HEK293T (cell line): ENCODE data around the gene PPP1R13B.

ENCODE experiments used
- CTCF ChIA-PET: fragments of 350-600 bp; formaldehyde crosslinking; extraction: SDS; loops from one replicate; lab custom pipeline; 2021; ENCODE audit warnings: antibody characterized with exemption, inconsistent platforms; lab: Yijun Ruan, JAX
- POLR2A ChIA-PET: fragments of 350-600 bp; formaldehyde crosslinking; extraction: SDS; loops from one replicate; lab custom pipeline; 2020; ENCODE audit warnings: antibody characterized with exemption, inconsistent platforms; lab: Yijun Ruan, JAX
- DNase-seq: peaks from one replicate; pipeline ENCODE4 v3.0.0; 2012; ENCODE audit warnings: mixed read lengths; ENCODE audit errors: extremely low spot score
- ARNT ChIP-seq: fragments of 450-650 bp; IDR thresholded peaks from 2 replicates; pipeline ENCODE4 v1.6.1; 2017; ENCODE audit warnings: mild to moderate bottlenecking
- BHLHE40 ChIP-seq: fragments of 450-650 bp; IDR thresholded peaks from 2 replicates; pipeline ENCODE4 v1.6.1; 2016; ENCODE audit warnings: mild to moderate bottlenecking, moderate library complexity, borderline replicate concordance
- CTBP1 ChIP-seq: fragments of 450-650 bp; IDR thresholded peaks from 2 replicates; pipeline ENCODE4 v1.6.1; 2016; ENCODE audit warnings: borderline replicate concordance
- ELF4 ChIP-seq: fragments of 450-650 bp; IDR thresholded peaks from 2 replicates; pipeline ENCODE4 v1.6.1; 2017; ENCODE audit warnings: antibody characterized with exemption
- FOXA1 ChIP-seq: fragments of 450-650 bp; IDR thresholded peaks from 2 replicates; pipeline ENCODE4 v1.6.1; 2016; ENCODE audit warnings: mild to moderate bottlenecking
- FOXK2 ChIP-seq: fragments of 450-650 bp; IDR thresholded peaks from 2 replicates; pipeline ENCODE4 v1.6.1; 2016; ENCODE audit warnings: mild to moderate bottlenecking
- FOXM1 ChIP-seq: fragments of 450-650 bp; IDR thresholded peaks from 2 replicates; pipeline ENCODE4 v1.6.1; 2017; ENCODE audit warnings: mild to moderate bottlenecking, borderline replicate concordance
- HDGF ChIP-seq: fragments of 450-650 bp; IDR thresholded peaks from 2 replicates; pipeline ENCODE4 v1.6.1; 2017; ENCODE audit warnings: antibody characterized with exemption, borderline replicate concordance
- L3MBTL2 ChIP-seq: fragments of 450-650 bp; conservative IDR thresholded peaks from 2 replicates; pipeline ENCODE4 v1.6.1; 2016; ENCODE audit warnings: mild to moderate bottlenecking
- LEF1 ChIP-seq: fragments of 450-650 bp; IDR thresholded peaks from 2 replicates; pipeline ENCODE4 v1.6.1; 2017; ENCODE audit warnings: mild to moderate bottlenecking, borderline replicate concordance
- NFRKB ChIP-seq: fragments of 450-650 bp; IDR thresholded peaks from 2 replicates; pipeline ENCODE4 v1.6.1; 2016; ENCODE audit warnings: mild to moderate bottlenecking, moderate library complexity
- SP1 ChIP-seq: fragments of 450-650 bp; IDR thresholded peaks from 2 replicates; pipeline ENCODE4 v1.6.1; 2017
- SUZ12 ChIP-seq: fragments of 450-650 bp; IDR thresholded peaks from 2 replicates; pipeline ENCODE4 v1.6.1; 2016; ENCODE audit warnings: mild to moderate bottlenecking
- TARDBP ChIP-seq: fragments of 450-650 bp; IDR thresholded peaks from 2 replicates; pipeline ENCODE4 v1.6.1; 2016
- ZNF384 ChIP-seq: fragments of 450-650 bp; IDR thresholded peaks from 2 replicates; pipeline ENCODE4 v1.6.1; 2016
- TF ChIP-seq, protein P1 (sequence below): fragments of 450-650 bp; IDR thresholded peaks from 2 replicates; pipeline ENCODE4 v1.6.1; 2016

The PPP1R13B gene, protein sequence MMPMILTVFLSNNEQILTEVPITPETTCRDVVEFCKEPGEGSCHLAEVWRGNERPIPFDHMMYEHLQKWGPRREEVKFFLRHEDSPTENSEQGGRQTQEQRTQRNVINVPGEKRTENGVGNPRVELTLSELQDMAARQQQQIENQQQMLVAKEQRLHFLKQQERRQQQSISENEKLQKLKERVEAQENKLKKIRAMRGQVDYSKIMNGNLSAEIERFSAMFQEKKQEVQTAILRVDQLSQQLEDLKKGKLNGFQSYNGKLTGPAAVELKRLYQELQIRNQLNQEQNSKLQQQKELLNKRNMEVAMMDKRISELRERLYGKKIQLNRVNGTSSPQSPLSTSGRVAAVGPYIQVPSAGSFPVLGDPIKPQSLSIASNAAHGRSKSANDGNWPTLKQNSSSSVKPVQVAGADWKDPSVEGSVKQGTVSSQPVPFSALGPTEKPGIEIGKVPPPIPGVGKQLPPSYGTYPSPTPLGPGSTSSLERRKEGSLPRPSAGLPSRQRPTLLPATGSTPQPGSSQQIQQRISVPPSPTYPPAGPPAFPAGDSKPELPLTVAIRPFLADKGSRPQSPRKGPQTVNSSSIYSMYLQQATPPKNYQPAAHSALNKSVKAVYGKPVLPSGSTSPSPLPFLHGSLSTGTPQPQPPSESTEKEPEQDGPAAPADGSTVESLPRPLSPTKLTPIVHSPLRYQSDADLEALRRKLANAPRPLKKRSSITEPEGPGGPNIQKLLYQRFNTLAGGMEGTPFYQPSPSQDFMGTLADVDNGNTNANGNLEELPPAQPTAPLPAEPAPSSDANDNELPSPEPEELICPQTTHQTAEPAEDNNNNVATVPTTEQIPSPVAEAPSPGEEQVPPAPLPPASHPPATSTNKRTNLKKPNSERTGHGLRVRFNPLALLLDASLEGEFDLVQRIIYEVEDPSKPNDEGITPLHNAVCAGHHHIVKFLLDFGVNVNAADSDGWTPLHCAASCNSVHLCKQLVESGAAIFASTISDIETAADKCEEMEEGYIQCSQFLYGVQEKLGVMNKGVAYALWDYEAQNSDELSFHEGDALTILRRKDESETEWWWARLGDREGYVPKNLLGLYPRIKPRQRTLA

DNA sequence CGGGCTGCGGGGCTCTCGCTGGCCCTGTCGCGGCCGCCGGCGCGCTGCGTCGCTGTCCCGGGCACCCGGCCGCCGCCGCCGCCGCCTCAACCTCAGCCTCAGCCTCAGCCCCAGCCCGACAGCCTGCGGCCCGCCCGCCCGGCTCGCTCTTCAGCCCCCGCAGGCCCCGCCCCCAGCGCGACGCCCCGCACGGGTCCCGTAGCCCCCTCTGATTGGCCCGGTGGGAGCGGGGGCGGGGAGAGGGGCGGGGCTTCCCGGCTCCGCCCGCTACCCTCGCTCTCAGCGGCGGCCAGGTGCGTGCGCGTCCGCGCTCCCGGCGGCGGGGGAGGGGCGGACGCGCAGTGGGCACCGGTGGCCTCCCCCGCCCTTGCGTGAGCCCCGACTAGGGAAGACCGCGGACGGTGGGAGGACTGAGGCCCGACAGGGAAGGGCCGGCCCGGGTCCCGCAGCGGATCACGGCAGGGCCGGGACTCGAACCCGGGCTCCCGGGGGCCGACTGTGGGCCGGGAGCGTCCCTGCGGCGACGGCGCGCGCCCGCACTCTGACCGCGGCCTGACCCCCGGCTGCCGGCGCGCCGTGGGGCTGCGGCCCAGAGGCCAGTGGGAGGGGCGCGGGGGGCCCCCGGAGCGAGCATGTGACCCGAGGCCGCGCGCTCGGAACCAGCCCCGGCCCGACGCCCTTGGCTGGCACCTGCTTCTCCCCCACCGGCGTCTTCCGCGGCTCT lies at the start of gene PPP1R13B:
Gene PPP1R13B, minus strand, starts transcription at position 125 of the 724 bp plus-strand sequence. CDS start 268 bp downstream, outside the sequence.
- ChIA-PET POLR2A (no interaction called here), CTCF (no interaction called here)
- DNase-seq, result peak; percentile 98
- TF ChIP-seq SUZ12 (no peak), BHLHE40 (no peak), NFRKB (no peak), L3MBTL2 (no peak), TARDBP (no peak), FOXK2 (no peak), SP1 (no peak), CTBP1 (no peak), ARNT (no peak), FOXM1 (0 out of 2 replicates have a peak, but pooled peaks have one; percentile 17), ELF4 (no peak), LEF1 (peak; percentile 71; the same call in 1 of the 2 replicates)
- TF ChIP-seq, protein P1, sequence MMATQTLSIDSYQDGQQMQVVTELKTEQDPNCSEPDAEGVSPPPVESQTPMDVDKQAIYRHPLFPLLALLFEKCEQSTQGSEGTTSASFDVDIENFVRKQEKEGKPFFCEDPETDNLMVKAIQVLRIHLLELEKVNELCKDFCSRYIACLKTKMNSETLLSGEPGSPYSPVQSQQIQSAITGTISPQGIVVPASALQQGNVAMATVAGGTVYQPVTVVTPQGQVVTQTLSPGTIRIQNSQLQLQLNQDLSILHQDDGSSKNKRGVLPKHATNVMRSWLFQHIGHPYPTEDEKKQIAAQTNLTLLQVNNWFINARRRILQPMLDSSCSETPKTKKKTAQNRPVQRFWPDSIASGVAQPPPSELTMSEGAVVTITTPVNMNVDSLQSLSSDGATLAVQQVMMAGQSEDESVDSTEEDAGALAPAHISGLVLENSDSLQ, result no peak

DNA sequence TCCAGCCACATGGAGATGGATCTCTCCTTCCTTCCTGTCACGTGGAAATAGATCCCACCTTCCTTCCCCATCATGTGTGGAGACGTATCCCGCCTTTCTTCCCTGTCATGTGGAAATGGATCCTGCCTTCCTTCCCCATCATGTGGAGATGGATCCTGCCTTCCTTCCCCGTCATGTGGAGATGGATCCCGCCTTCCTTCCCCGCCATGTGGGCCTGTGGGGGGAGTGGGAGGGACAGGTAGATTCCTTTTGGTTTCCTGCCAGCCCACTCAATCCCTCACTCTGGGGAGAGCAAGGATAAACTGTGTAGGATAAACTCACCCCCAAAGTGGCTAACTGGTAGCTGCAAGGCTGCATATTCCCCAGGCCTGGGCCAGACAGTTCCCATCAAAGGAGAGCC lies 49.2 kb upstream of the PPP1R13B start:
- CTCF ChIA-PET, result interaction anchor here (1.0 kb wide), 1 partner anchor 85 kb away, joined by 3 read pairs; no protein-coding TSS in a partner anchor
- POLR2A ChIA-PET, result no interaction called here
- no peak for DNase-seq
- TF ChIP-seq FOXM1 (no peak), LEF1 (no peak), BHLHE40 (no peak), SP1 (no peak), ZNF384 (no peak), FOXK2 (no peak), NFRKB (no peak), ARNT (no peak), FOXA1 (no peak)

DNA sequence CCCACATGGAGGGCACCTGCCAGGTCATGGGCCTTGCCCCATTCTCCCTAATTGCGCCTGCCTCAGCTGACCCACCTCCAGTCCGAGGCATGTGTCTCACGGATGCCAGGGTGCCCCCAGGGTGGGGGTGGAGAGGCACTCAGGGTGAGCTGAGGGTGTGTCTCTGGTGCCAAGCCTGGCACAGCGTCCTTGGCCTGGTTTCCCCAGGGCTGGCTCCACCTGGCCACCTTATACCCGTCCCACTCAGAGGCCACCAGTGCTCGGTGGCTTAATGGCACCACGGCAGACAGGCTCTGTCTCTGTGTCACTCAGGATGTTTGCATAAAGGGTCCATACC lies 47.3 kb upstream of the PPP1R13B start:
- POLR2A ChIA-PET, result no interaction called here
- CTCF ChIA-PET, result no interaction called here
- TF ChIP-seq, protein P1, result no peak
- no peak for TF ChIP-seq L3MBTL2
- TF ChIP-seq TARDBP, result no peak
- no peak for TF ChIP-seq ELF4
- TF ChIP-seq FOXK2, result no peak
- no peak for TF ChIP-seq SP1
- no peak for TF ChIP-seq ARNT
- no peak for TF ChIP-seq BHLHE40
- no peak for TF ChIP-seq FOXM1
- no peak for TF ChIP-seq FOXA1
- no peak for TF ChIP-seq ZNF384
- TF ChIP-seq LEF1, result no peak
- no peak for TF ChIP-seq CTBP1
- TF ChIP-seq NFRKB, result no peak
- no peak for TF ChIP-seq HDGF
- TF ChIP-seq SUZ12, result no peak
- no peak for DNase-seq

DNA sequence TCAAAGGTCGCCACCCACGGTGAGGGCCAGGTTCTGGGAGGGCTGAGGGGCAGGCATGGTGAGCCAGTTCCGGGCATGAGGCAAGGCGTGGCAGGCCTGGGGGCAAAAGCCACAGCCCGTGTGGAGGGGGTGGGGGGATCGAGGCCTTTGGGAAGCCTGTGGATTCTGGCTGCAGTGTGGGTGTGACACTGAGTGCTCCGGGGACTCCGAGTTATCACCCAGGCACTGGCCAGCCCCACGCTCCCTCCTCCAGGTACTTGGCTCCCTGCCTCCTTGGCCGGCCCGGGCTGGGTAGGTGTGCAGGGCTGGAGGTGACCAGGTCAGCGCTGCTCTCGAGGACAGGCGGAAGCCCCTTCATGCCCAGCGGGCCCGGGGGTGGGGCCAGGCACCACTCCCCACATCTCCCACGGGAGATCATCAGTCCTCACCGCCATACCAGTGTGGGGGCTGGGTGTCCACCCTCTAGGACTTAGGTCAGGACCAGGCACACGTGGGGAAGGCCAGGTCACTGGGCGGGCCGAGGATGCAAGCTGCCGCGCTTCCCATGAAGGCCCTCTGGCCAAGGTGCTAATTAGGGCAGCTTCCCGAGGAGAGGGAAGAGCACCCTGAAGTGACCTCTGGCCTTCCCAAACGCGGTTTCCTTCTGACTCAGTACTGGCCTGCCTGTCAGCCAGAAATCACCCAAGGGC lies 46.8 kb upstream of the PPP1R13B start:
- ChIA-PET CTCF (no interaction called here), POLR2A (no interaction called here)
- no peak for TF ChIP-seq LEF1
- TF ChIP-seq SP1, result no peak
- TF ChIP-seq SUZ12, result no peak
- TF ChIP-seq NFRKB, result no peak
- TF ChIP-seq TARDBP, result no peak
- TF ChIP-seq FOXA1, result no peak
- TF ChIP-seq L3MBTL2, result no peak
- TF ChIP-seq ARNT, result no peak
- no peak for TF ChIP-seq ZNF384
- no peak for TF ChIP-seq ELF4
- no peak for TF ChIP-seq CTBP1

DNA sequence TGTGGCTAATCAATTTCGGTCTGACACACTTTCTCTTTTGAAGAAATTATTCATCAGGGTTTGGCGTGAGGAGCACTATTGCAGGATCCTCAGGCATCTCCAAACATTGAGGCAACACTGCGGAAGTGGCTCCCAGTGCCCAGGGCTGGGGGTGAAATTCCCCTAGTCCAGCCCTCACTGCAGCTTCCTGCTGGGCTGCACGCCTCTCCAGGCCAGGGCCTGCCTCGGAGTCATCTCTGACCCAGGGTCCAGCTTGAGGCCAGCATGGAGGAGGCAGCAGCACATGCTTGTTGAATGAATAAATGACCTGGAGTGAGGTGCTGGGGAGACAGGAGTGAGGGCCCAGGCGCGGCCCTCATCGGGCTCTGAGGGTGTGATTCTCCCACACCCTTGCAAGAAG lies 44.9 kb upstream of the PPP1R13B start:
- DNase-seq, result no peak
- ChIA-PET CTCF (interaction anchor here (1.9 kb wide), 1 partner anchor 9 kb away, joined by 9 read pairs; no protein-coding TSS in a partner anchor), POLR2A (no interaction called here)
- TF ChIP-seq SP1 (no peak), L3MBTL2 (no peak), BHLHE40 (no peak), TARDBP (no peak), LEF1 (no peak), FOXM1 (no peak), CTBP1 (no peak), ARNT (no peak), FOXK2 (no peak), ELF4 (no peak)
- TF ChIP-seq, protein P1, result no peak

More for the DNA sequence above, 46.8 kb upstream of the PPP1R13B start:
- no peak for DNase-seq
